Measurements from ENCODE around the gene MUC5B.
"Not testable (repeated sequence)": the region's sequence is repeated elsewhere in the genome, so short reads cannot be mapped to it uniquely, and the experiment has no call there.

Gene MUC5B

GRCh38 chr11:1191786-1192470 is 30.9 kb upstream of the MUC5B start:
- DNase-seq = not testable (repeated sequence)

- no peak for DNase-seq
Measured at GRCh38 chr11:1192741-1193325, 30.0 kb upstream of the MUC5B start.

- no peak for DNase-seq
Measured at GRCh38 chr11:1193326-1194230, 29.3 kb upstream of the MUC5B start.

DNA sequence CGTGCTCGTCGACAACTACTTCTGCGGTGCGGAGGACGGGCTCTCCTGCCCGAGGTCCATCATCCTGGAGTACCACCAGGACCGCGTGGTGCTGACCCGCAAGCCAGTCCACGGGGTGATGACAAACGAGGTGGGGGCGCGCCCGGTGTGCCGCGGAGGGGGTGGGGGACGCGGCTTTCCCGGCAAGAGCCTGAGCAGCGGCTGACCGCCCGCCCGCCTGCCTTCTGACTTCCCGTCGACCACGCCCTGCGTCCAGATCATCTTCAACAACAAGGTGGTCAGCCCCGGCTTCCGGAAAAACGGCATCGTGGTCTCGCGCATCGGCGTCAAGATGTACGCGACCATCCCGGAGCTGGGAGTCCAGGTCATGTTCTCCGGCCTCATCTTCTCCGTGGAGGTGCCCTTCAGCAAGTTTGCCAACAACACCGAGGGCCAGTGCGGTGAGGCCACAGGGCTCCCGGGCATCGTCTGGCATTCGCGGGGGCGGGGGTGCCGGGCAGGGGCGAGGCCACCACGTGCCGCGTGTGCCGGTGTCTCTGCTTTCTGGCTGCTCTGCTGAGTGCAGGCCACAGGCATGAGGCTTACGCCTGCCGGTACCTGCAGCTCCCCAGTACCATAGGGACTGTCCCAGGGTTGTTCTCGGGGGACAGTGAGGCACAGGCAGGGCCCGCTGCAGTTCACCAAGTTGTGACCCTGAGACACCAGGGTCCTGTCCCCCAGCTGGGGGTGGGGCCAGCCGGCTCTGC is 28.5 kb upstream of the MUC5B start:
- DNase-seq = no peak

DNA sequence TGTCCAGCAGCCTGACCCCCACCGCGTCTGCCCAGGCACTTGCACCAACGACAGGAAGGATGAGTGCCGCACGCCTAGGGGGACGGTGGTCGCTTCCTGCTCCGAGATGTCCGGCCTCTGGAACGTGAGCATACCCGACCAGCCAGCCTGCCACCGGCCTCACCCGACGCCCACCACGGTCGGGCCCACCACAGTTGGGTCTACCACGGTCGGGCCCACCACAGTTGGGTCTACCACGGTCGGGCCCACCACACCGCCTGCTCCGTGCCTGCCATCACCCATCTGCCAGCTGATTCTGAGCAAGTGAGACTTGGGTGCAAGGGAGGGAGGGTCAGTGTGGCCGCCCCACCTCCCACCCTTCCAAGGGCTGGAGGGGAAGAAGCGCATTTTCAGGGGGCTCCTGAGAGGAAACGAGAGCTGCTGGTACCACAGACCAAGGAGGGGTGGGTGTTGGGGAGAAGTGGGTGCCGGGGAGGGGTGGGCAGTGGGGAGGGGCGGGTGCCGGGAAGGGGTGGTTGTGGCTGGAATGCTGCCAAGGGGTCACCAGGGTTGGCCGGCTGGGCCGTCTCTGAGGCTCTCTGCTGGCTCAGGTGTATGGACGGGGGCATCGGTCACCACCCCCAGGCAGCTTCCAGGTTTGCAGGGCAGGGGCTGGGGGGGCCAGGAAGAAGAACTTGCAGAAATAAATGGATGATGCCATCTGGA is 27.7 kb upstream of the MUC5B start:
- DNase-seq = no peak

DNA sequence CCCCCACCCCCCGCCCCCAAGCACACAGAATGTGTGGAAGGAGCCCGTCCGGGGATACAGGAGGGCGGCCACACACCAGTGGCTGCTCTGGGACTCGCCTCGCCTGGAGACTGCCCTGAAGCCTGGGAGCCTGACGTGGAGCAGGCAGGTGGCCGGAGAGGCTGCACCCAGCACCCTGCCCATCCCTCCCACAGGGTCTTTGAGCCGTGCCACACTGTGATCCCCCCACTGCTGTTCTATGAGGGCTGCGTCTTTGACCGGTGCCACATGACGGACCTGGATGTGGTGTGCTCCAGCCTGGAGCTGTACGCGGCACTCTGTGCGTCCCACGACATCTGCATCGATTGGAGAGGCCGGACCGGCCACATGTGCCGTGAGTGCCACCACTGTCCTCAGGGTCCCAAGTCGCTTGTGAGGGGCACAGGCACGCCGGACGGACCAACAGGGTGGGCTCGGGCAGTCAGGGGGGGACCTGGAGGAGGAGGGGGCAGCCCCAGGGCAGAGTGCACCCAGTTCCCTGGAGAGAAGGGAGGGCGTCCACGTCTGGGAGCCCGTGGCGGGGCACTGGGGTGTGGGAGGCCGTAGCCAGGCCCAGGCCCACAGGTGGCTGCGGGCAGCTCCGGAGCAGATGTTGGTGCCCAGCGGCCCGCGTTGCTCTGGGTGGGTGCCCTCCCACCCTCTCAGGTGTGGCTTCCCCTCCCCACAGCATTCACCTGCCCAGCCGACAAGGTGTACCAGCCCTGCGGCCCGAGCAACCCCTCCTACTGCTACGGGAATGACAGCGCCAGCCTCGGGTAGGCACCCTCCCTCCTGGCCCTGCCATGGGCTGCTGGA is 27.0 kb upstream of the MUC5B start:
- no peak for DNase-seq

GRCh38 chr11:1196516-1197391 is 26.1 kb upstream of the MUC5B start:
- DNase-seq = no peak

GRCh38 chr11:1197431-1197885 is 25.4 kb upstream of the MUC5B start:
- DNase-seq = no peak

DNA sequence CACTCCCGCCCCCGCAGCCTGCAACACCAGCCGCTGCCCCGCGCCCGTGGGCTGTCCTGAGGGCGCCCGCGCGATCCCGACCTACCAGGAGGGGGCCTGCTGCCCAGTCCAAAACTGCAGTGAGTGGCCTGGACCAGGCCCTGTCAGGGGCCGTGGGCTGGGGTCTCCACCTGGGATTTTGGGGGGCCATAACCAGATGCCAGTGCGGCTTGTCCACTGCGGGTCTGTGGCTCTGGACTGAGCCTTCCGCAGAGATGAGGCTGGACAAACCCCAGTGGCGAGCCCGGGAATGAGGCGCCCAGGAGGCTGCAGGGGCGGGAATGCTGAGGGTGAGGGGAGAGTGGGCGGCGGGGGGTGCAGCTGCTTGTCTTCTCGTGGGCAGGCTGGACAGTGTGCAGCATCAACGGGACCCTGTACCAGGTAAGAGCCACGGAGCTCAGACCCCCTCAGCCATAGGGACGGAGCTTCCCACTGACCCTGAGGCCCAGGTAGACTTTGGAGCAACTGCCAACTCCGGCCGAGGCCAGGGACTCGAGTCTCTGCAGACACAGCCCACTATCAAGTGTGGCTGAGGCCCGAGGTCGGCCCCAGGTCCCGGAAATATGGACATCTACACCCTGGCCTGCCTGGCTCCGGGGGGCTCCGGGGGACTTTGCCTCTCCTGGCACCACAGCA is 24.8 kb upstream of the MUC5B start:
- no peak for DNase-seq

- DNase-seq = no peak
Measured at GRCh38 chr11:1198561-1199240, 24.2 kb upstream of the MUC5B start.

DNA sequence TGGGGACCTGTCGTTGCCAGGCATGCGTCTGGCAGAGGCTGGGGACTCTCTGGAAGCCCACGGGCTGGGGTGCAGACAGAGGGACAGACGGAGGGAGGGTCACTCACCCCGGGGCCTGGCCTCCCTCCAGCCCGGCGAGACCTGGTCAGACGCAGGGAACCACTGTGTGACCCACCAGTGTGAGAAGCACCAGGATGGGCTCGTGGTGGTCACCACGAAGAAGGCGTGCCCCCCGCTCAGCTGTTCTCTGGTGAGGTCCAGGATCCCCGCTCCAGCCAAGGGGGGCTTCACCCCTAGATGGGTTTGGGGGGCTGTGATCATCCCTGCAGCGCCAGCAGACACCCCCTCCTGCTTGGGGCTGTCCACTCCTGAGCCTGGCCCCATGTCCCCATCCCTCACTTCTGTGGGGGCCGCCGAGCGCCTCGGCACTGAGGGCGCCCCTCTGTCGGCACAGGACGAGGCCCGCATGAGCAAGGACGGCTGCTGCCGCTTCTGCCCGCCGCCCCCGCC is 23.6 kb upstream of the MUC5B start:
- no peak for DNase-seq

- DNase-seq = no peak
Measured at GRCh38 chr11:1199751-1200610, 22.9 kb upstream of the MUC5B start.

- no peak for DNase-seq
Measured at GRCh38 chr11:1200611-1201191, 22.2 kb upstream of the MUC5B start.

GRCh38 chr11:1201395-1202153 is 21.3 kb upstream of the MUC5B start:
- no peak for DNase-seq

DNA sequence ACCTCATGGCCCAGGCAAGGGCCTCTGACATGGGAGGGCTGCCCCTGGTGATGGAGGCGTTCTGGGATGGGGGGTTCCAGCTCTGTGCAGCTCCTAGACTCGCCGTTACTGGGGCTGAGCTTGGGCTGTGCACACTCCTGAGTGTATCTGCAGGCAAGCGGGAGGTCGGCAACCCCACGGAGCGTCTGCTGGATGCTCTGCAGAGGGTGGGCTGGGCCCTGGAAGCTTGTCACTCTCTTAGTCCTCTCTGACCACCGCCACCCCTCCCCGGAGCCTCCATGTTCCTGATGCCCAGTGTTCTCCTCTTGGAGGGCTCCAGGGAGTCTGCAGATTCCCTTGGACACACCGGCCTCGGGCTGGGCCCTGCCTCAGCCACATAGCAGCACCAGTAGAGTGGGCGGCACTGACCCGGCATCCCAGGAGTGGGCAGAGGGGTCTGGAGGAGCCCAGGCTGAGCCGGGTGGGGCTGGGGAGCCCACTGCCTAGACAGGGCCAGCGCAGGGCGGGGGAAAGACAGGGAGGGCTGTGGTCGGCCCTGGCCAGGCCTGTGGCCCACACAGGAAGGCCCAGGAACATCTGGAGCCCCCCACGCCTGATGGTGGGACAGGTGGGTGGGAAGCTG is 20.6 kb upstream of the MUC5B start:
- DNase-seq = no peak

DNA sequence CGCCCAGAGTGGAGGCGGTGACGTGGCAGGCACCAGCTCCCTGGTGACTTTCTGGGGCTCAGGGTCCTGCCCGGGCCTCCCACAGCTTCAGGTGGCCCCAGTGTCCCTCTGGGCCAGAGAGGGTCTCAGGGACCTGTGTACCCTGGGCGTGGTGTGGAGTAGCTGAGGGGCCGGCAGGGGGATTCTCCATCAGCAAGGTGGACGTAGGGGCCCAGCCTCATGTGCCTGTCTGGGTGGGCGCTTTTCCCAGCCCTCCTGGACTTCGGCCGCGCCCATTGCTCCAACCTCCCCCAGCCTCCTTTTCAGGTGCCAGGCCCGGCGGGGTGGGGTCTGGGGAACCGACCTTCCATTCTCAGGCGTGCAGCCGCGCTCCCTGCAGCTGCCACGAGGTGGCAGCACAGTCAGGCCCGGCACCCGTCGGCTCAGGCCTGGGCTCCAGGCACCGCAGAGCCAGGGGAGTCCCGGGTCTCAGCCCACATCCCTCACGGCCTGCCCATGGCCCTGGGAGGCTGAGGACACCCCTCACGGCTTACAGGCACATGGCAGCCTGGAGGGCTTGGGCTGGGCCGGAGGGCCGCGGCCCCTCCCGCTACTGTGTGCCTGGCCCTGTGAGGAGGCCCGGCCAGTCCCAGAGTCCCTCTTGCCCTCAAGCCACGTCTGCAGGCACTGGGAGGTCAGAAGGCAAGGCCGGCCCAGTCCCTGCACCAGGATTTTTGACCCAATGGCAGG is 19.9 kb upstream of the MUC5B start:
- no peak for DNase-seq
